NCI-H187 (cell line): ENCODE results near the gene KRT78.

Source experiments
- DNase-seq, 2 experiments: peaks; one replicate each; lab custom pipeline; 2025; lab: John Stamatoyannopoulos, UW

The KRT78 gene

GRCh38 chr12:52824741-52825410 is 23.9 kb downstream of the KRT78 start:
- DNase-seq, result no peak

- DNase-seq, result no peak
Measured at GRCh38 chr12:52823761-52824450, 24.9 kb downstream of the KRT78 start.

DNA sequence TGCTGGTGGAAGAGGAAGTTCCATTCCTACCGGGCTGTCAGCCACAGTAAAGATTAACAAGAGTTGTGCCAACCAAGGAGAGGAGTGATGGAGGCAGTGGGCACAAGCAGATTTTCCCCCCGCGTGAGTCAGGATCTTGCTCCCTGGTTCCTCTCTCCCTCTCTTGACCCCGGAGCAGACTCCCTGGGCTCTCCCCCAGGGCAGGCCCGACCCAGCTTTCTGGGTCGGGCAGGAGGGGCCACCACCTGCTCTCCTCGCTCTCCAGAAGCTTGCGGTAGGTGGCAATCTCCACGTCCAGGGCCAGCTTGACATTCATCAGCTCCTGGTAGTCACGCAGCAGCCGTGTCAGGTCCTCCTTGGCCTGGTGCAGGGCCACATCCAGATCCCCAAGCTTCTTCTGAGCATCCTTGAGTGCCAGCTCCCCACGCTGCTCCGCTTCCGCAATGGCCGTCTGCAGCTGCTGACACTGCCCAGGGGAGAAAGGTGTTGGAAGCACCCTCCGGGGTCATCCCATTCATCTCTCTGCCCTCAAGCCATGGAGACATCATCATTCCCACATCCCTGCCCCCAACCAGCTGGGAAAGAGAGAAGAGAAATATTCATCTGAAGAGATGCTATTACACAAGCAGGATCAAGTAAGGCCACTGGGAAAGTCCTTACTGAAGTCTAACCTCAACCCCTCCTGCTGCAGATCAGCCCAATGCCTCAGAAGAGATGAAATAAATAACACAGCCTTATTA is 25.9 kb downstream of the KRT78 start:
- DNase-seq, result no peak

- no peak for DNase-seq
Measured at GRCh38 chr12:52821826-52822660, 26.8 kb downstream of the KRT78 start.

DNA sequence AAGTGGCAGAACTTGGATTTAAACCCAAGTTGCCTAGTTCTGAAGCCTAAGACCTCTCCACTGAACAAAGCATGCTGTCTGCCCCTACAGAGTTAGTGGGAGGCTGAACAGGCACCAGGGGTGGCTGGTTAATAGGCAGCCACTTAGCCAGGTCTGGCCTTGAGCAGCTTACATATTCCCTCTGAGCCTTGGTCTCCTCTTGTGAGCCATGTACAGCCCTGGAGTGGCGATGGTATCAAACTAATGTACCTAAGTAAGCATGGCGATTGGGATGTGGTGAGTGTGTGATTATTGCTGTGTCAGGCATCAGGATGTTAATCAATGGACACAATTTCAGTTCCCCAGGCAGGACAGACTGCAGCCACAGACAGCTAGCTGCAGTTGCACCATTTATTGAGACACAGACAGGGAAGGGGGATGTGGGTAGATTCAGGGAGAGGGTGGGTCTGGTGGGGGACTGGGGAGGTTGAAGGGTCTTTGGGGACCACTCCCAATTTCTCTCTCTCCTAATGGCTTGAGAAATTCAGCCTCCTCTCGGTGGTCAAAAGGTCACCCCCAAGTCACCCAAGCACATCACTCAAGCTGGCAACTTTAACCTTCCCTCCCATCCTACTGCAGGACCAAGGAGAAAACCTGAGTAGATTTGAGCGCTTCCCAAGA is 27.6 kb downstream of the KRT78 start:
- no peak for DNase-seq

DNA sequence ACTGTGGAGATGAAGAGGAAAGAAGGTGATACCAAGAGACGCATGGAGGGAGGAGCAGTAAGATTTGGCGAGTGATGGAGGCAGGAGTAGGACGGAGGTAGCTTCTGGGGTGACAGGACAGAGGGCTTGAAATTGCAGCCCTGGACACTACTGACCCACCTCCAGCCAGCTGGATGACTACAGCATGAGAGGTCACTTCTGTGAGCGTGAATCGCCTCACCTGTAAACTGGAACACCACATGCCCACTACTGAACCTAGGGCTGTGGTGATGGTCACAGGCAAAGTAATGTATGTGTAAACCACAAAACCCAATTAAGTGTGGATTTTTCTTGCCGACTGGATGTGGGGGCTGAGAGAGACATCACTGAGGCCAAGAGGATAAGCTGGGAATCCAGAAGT is 28.3 kb downstream of the KRT78 start:
- DNase-seq, result no peak

DNA sequence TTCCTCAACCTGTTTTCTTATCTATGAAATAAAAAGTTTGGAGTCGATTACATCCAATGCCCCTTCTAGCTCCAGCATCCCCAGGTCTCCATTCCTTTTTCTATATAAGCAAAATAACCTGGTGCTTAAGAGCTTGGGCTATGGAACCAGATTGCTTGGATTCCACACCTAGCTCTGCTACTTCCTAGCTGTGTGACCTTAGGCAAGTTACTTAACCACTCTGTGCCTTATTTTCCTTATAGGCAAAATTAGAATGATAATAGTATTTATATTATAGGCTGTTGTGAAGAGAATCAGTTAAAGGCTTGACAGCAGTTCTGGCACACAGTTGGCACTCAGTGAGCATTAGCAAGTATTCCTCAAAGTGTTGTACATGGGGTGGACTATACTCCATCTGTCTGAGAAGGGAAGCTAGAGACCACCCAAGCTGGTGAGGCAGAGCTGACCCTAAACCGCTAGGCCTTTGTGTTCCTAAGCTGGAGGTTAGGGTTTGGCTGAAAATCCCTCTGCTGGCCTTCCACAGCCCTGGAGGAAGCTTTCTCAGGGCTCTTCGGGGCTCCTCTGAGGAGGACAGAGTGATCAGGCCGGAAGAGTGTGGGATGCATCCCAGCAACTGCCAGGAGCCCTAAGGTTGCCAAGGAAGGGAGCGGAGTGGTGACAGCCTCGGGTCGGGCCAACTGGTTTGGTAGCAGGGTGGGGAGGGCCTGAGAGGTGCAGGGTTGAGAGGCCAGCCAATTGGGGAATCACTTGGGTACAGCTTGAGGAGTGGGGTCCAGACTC is 28.9 kb downstream of the KRT78 start:
- no peak for DNase-seq

GRCh38 chr12:52818887-52819420 is 29.8 kb downstream of the KRT78 start:
- DNase-seq, result no peak

DNA sequence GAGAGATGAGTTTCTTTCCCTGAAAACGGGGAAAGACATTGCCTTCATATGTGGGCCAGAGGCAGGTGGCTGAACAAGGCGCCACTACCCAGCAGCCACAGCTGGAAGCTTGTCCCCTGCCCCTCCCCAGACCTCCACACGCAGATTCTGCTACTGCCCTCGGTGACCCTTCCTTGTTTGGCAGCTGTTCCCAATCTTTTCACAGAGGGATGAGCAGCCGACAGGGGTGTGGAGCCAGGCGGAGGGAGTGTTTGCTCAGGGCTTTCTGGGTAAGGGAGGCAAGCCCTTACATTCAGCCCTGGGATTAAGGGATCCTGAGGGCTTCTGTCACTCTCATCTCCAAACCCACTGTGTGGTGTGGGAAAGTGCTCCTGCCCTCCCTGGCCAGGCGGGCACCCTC is 30.4 kb downstream of the KRT78 start:
- DNase-seq, result no peak

DNA sequence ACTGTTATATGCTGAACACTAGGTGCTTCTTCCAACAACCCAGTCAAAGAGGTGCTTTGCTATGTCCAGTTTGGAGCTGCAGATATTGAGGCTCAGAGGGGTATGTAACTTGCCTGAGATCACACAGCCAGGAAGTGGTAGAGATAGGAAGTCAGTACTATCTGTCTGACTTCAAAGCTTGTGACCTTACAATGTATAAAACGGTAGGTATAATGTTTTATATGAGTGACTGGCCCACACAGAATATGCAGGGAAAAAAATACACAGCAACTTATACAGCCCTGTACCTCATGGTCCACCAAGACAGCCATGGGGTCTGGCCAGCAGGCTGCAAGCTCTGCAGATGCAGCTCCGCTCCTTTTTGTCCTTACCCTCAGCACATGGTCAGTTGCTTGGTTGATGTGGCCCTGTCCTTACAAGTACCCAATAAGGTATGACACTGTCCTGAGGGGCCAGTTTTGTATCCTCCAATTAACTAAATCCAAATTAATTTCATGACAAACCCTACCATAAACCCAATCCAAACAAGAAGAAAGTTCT is 31.0 kb downstream of the KRT78 start:
- no peak for DNase-seq

GRCh38 chr12:52817003-52817698 is 31.6 kb downstream of the KRT78 start:
- no peak for DNase-seq

- no peak for DNase-seq
Measured at GRCh38 chr12:52815676-52816588, 32.9 kb downstream of the KRT78 start.

- no peak for DNase-seq
Measured at GRCh38 chr12:52815161-52815560, 33.6 kb downstream of the KRT78 start.

DNA sequence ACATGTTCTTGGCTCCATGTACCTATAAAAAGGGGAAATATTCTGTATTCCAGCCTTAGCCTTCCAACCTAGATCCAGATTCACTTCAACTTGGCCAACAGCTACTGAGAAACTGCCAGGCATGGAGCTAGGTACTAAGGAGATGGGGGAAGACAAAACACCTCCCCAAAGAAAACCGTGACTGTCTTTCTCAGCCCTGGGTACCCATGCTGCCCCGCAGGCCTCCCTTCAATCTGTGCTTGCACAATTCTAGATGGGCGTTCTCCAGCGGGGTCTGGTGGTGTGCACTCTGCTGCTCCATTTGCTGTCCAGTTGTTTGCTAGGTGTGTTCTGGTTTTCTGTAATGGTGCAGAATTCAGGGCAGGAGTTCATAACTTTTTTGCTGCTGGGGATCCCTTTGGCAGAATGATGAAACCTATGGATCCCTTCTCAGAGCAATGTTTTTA is 34.1 kb downstream of the KRT78 start:
- DNase-seq, result no peak

- DNase-seq, result no peak
Measured at GRCh38 chr12:52813885-52814709, 34.7 kb downstream of the KRT78 start, which contains the start of gene KRT4. Gene KRT4 (minus strand): TSS chr12:52814116. CDS start chr12:52814058, 58 bp downstream.

GRCh38 chr12:52813203-52813819 is 35.5 kb downstream of the KRT78 start:
- no peak for DNase-seq

DNA sequence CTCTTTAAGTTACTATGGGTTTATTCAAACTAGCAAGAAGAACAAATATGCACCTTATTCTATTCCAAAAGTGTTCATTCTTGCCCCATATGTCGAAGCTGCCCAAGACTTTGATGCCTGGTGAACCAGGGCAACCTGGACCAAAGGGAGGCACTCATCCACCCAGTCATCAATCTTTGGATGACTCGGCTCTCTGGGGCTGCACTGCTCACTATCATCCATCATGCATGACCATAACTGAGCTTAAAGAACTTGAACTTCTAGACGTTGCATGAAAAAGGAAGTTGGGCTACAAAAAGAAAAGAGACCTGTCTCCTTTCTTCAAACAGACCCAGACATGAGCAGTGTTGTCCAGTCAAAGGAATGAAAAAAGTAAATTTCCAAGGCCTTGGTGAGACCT is 36.0 kb downstream of the KRT78 start:
- DNase-seq, result no peak
